Endodermal cell (in vitro differentiated cells): ENCODE measurements around the gene GID4. TPM values are rescaled to one million over a fixed set of nuclear protein-coding genes. Genes with fewer than 3 reads are reported as not detected.

Experiments
- DNase-seq: peaks from one replicate; pipeline ENCODE4 v3.0.0-alpha.2; 2017
- H3K27ac ChIP-seq: 2 replicates; pipeline ENCODE4 v1.5.1; 2013; ENCODE audit warnings: mild to moderate bottlenecking, low read depth, low read length, moderate library complexity
- H3K27me3 ChIP-seq: 2 replicates; pipeline ENCODE4 v1.6.1; 2013; ENCODE audit warnings: mild to moderate bottlenecking, low read length, moderate library complexity; ENCODE audit not compliant: insufficient read depth, control insufficient read depth, poor library complexity, severe bottlenecking
- H3K36me3 ChIP-seq: 2 replicates; pipeline ENCODE4 v1.7.0; 2013; ENCODE audit warnings: mild to moderate bottlenecking, low read length, moderate library complexity; ENCODE audit not compliant: control insufficient read depth, insufficient read depth
- H3K4me1 ChIP-seq: one replicate; pipeline ENCODE4 v1.7.0; 2013; ENCODE audit warnings: low read length; ENCODE audit not compliant: control insufficient read depth, insufficient read depth
- H3K4me3 ChIP-seq: 2 replicates; pipeline ENCODE4 v1.5.1; 2013; ENCODE audit warnings: mild to moderate bottlenecking, low read length, moderate library complexity
- H3K9ac ChIP-seq: 2 replicates; pipeline ENCODE4 v1.6.1; 2013; ENCODE audit warnings: mild to moderate bottlenecking, low read length, moderate library complexity; ENCODE audit not compliant: poor library complexity, severe bottlenecking; ENCODE audit errors: extremely low read depth
- H3K9me3 ChIP-seq: 2 replicates; pipeline ENCODE4 v1.6.1; 2013; ENCODE audit warnings: mild to moderate bottlenecking, low read length, moderate library complexity; ENCODE audit not compliant: control insufficient read depth
- H3K27ac Mint-ChIP-seq: 2 replicates; pipeline ENCODE4 v1.8.0; 2020; ENCODE audit warnings: mixed read lengths
- H3K27me3 Mint-ChIP-seq: 2 replicates; pipeline ENCODE4 v1.8.0; 2021; ENCODE audit warnings: mild to moderate bottlenecking, mixed read lengths; ENCODE audit not compliant: insufficient read depth
- H3K36me3 Mint-ChIP-seq: 2 replicates; pipeline ENCODE4 v1.8.0; 2020; ENCODE audit warnings: low read depth, mixed read lengths
- H3K4me1 Mint-ChIP-seq: 2 replicates; pipeline ENCODE4 v1.8.0; 2020; ENCODE audit warnings: mixed read lengths
- H3K4me3 Mint-ChIP-seq: 2 replicates; pipeline ENCODE4 v1.8.0; 2020; ENCODE audit warnings: mild to moderate bottlenecking, moderate library complexity, mixed read lengths
- H3K9me3 Mint-ChIP-seq: 2 replicates; pipeline ENCODE4 v1.8.0; 2020; ENCODE audit warnings: mild to moderate bottlenecking, mixed read lengths
- CTCF ChIP-seq: fragments of 200-600 bp; sonication (generic); conservative IDR thresholded peaks from 2 replicates; pipeline ENCODE4 v1.5.0; 2021; ENCODE audit warnings: antibody characterized with exemption, mild to moderate bottlenecking
- WGBS, 2 experiments: methylation state at CpG; one replicate each; pipeline versions ENCODE4 v1.1.5 to v1.1.7; 2013; ENCODE audit warnings: missing lambda C conversion rate in 2 of 2, mixed read lengths in 1 of 2; ENCODE audit not compliant: insufficient coverage in 1 of 2, insufficient read length in 1 of 2; 5-methylcytosine and 5-hydroxymethylcytosine counted together
- total RNA-seq, 2 donors: library from RNA; stranded (reverse); fragmentation: NEBNext Ultra II Directional in 1 of 2; extraction: Animal tissue kit (Norgen Biotek cat#: 25700) in 1 of 2; gene quantifications; 2 replicates in 1 of 2; 3 replicates in 1 of 2; pipeline ENCODE4 v1.2.1, GENCODE V29; 2021

GID4 gene
- total RNA-seq, 2 donors from 2014 or later = 20.5 to 20.8 TPM

GRCh38 chr17:18105027-18105426 is 65.8 kb downstream of the GID4 start:
- no peak overlapping the region for H3K27ac Mint-ChIP-seq
- H3K4me1 ChIP-seq = no peaks in the 10 kb centered on the region
- H3K27ac ChIP-seq = no peak overlapping the region
- H3K4me3 Mint-ChIP-seq = no peak overlapping the region
- H3K27me3 Mint-ChIP-seq = no peaks in the 10 kb centered on the region
- no peaks in the 10 kb centered on the region for H3K4me1 Mint-ChIP-seq
- peaks cover 10% of the 10 kb centered on the region for H3K36me3 ChIP-seq
- no peak for DNase-seq
- TF ChIP-seq CTCF = no peak
- H3K9me3 Mint-ChIP-seq = no peaks in the 10 kb centered on the region
- 98 to 100% methylated on average over 2 to 3 of the region's 3 CpGs for WGBS, 2 experiments
- H3K9ac ChIP-seq = no peak overlapping the region
- no peak overlapping the region for H3K4me3 ChIP-seq
- H3K27me3 ChIP-seq = no peaks in the 10 kb centered on the region
- peaks cover 22% of the 10 kb centered on the region for H3K36me3 Mint-ChIP-seq
- H3K9me3 ChIP-seq = no peaks in the 10 kb centered on the region

GRCh38 chr17:18105595-18105994 is 66.4 kb downstream of the GID4 start:
- WGBS, 2 experiments = 82% methylated on average over 6 of the region's 6 CpGs; no CpG with 5 or more reads in 1 of the 2 experiments
- TF ChIP-seq CTCF = no peak
- Mint-ChIP-seq H3K4me1 (no peaks in the 10 kb centered on the region), H3K27me3 (no peaks in the 10 kb centered on the region), H3K36me3 (peaks cover 22% of the 10 kb centered on the region), H3K27ac (no peak overlapping the region), H3K4me3 (no peak overlapping the region), H3K9me3 (no peaks in the 10 kb centered on the region)
- DNase-seq = no peak
- H3K4me1 ChIP-seq = no peaks in the 10 kb centered on the region
- H3K9ac ChIP-seq = no peak overlapping the region
- peaks cover 8% of the 10 kb centered on the region for H3K36me3 ChIP-seq
- H3K9me3 ChIP-seq = no peaks in the 10 kb centered on the region
- H3K27ac ChIP-seq = peak overlapping the region; percentile 30
- H3K27me3 ChIP-seq = no peaks in the 10 kb centered on the region
- H3K4me3 ChIP-seq = no peak overlapping the region

GRCh38 chr17:18106211-18106610 is 67.0 kb downstream of the GID4 start:
- Histone ChIP-seq H3K27me3 (no peaks in the 10 kb centered on the region), H3K9ac (no peak overlapping the region), H3K27ac (no peak overlapping the region), H3K4me3 (no peak overlapping the region), H3K36me3 (peaks cover 4% of the 10 kb centered on the region), H3K4me1 (no peaks in the 10 kb centered on the region), H3K9me3 (no peaks in the 10 kb centered on the region)
- no peak for DNase-seq
- no peak for TF ChIP-seq CTCF
- H3K4me1 Mint-ChIP-seq = no peaks in the 10 kb centered on the region
- no peaks in the 10 kb centered on the region for H3K27me3 Mint-ChIP-seq
- H3K36me3 Mint-ChIP-seq = peaks cover 22% of the 10 kb centered on the region
- no peak overlapping the region for H3K27ac Mint-ChIP-seq
- H3K9me3 Mint-ChIP-seq = no peaks in the 10 kb centered on the region
- WGBS, 2 experiments = 95 to 100% methylated on average over 8 to 9 of the region's 9 CpGs
- no peak overlapping the region for H3K4me3 Mint-ChIP-seq
